Stomach (tissue), 9 donors: ENCODE measurements around the gene EPB41L1. TPM values are rescaled to one million over a fixed set of nuclear protein-coding genes. Genes with fewer than 3 reads are reported as not detected.

Experiments used
- DNase-seq, 2 donors: peaks; one replicate each; pipeline versions ENCODE4 v3.0.0 to v3.0.0-alpha.2; 2013 to 2019
- H3K27ac ChIP-seq, 5 donors: fragments of 200-600 bp in 4 of 5; sonication (generic) in 4 of 5; one replicate each; pipeline ENCODE4 v1.5.1; 2013 to 2019; ENCODE audit warnings: mild to moderate bottlenecking in 1 of 5, moderate library complexity in 1 of 5
- H3K27me3 ChIP-seq, 3 donors: fragments of 200-600 bp; sonication (generic); one replicate each; pipeline ENCODE4 v1.5.1; 2017 to 2019; ENCODE audit warnings: mixed run types in 1 of 3
- H3K36me3 ChIP-seq, 4 donors: fragments of 200-600 bp; sonication (generic); 1 replicate in 3 of 4; 2 replicates in 1 of 4; pipeline ENCODE4 v1.5.1; 2016 to 2019
- H3K4me1 ChIP-seq, 4 donors: fragments of 200-600 bp; sonication (generic); one replicate each; pipeline ENCODE4 v1.5.1; 2016 to 2019
- H3K4me3 ChIP-seq, 4 donors: fragments of 200-600 bp; sonication (generic) in 3 of 4; one replicate each; pipeline ENCODE4 v1.5.1; 2016 to 2019; ENCODE audit warnings: mild to moderate bottlenecking in 1 of 4
- H3K9me3 ChIP-seq, 4 donors: fragments of 200-600 bp; sonication (generic); one replicate each; pipeline ENCODE4 v1.5.1; 2016 to 2019
- EP300 ChIP-seq: sonication (generic); formaldehyde crosslinking; IDR thresholded peaks from one replicate; pipeline ENCODE4 v1.6.1; 2017; ENCODE audit warnings: antibody characterized with exemption
- POLR2A ChIP-seq, 4 donors: fragments of 450-650 bp; IDR thresholded peaks; one replicate each; pipeline ENCODE4 v1.6.1; 2016; ENCODE audit warnings: antibody characterized with exemption in 4 of 4, control low read depth in 2 of 4, mild to moderate bottlenecking in 1 of 4, moderate library complexity in 1 of 4
- POLR2AphosphoS5 ChIP-seq, 3 donors: sonication (generic); formaldehyde crosslinking; IDR thresholded peaks; one replicate each; pipeline ENCODE4 v1.6.1; 2016; ENCODE audit warnings: antibody characterized with exemption in 3 of 3
- WGBS, 5 donors: extraction: QIAGEN DNeasy Blood & Tissue Kit in 3 of 5; methylation state at CpG; one replicate each; pipeline versions ENCODE4 v1.1.5 to v1.1.7; 2013 to 2018; 5-methylcytosine and 5-hydroxymethylcytosine counted together
- intact Hi-C: fragments of 100-400 bp; cut with DNase I; formaldehyde crosslinking; loops from one replicate; pipeline ENCODE4 v1.15.1; 2023; ENCODE audit warnings: low total_unique reads
- polyA plus RNA-seq, 3 donors: library from polyadenylated mRNA; stranded (reverse); fragments of 200-250 nt; gene quantifications; one replicate each; pipeline ENCODE4 v1.2.3, GENCODE V29; 2013
- total RNA-seq, 5 donors: library from RNA; depleted of rRNA; stranded (reverse); fragments of >200 nt; gene quantifications; one replicate each; pipeline versions ENCODE4 v1.1.0 to v1.2.3, GENCODE V29; 2014 to 2016
- TF ChIP-seq, protein P1 (sequence below), 7 experiments: fragments of 450-650 bp in 4 of 7; fragments of 200-600 bp in 3 of 7; sonication (generic) in 3 of 7; IDR thresholded peaks; one replicate each; pipeline ENCODE4 v1.5.1; 2016 to 2019; ENCODE audit warnings: antibody characterized with exemption in 7 of 7, control low read depth in 2 of 7, mild to moderate bottlenecking in 1 of 7
- donor health status: healthy with polysubstance abuse.
- donor health status: Bipolar disorder and iron deficiency.
- donor health status: healthy.

Gene EPB41L1
- total and polyA plus RNA-seq, 8 donors = 25.9 to 271 (median 40.4) TPM

DNA sequence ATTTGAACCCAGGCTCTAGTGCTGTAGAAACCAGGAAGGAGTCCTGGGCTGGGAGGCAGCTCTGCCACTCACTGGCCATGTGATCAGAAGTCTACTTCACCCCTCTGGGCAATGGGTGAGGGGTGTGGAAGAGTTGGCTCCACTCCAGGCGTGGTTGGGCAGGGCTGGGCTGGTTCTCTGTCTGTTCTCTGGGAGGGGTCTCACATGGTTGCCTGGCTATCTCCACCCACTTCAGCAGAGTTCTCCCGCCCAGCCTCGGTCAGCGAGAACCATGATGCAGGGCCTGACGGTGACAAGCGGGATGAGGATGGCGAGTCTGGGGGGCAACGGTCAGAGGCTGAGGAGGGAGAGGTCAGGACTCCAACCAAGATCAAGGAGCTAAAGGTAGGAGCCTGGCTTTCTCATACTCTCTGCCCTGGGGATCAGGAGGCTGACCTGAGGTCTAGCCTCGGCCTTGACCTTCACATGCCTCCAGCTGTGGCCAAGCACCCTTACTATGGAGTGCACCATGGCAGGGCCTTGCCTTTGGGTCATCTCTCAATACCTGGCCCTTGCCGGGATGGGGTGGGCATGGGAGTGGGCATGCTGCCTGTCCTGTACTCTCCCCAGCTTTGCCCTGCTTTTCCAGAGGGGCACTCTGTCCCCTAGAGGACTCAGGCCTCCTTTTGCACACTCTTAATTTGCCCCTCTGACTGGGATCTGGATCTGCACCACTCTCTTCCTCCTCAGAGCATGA lies 39.6 kb downstream of the EPB41L1 start:
- DNase-seq = no peak
- peaks cover 41 to 100% (median 98%) of the 10 kb centered on the region in 4 donors for H3K36me3 ChIP-seq
- H3K27me3 ChIP-seq = no peaks in the 10 kb centered on the region
- TF ChIP-seq POLR2A (IDR thresholded peaks at IDR 0.05) = no peak
- TF ChIP-seq, protein P1, sequence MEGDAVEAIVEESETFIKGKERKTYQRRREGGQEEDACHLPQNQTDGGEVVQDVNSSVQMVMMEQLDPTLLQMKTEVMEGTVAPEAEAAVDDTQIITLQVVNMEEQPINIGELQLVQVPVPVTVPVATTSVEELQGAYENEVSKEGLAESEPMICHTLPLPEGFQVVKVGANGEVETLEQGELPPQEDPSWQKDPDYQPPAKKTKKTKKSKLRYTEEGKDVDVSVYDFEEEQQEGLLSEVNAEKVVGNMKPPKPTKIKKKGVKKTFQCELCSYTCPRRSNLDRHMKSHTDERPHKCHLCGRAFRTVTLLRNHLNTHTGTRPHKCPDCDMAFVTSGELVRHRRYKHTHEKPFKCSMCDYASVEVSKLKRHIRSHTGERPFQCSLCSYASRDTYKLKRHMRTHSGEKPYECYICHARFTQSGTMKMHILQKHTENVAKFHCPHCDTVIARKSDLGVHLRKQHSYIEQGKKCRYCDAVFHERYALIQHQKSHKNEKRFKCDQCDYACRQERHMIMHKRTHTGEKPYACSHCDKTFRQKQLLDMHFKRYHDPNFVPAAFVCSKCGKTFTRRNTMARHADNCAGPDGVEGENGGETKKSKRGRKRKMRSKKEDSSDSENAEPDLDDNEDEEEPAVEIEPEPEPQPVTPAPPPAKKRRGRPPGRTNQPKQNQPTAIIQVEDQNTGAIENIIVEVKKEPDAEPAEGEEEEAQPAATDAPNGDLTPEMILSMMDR (IDR thresholded peaks at IDR 0.05) = no peak
- TF ChIP-seq EP300 = no peak
- no peak for TF ChIP-seq POLR2AphosphoS5 (IDR thresholded peaks at IDR 0.05)
- no peaks in the 10 kb centered on the region for H3K4me1 ChIP-seq
- 83 to 100% (median 91%) methylated on average over 9 to 10 of the region's 10 CpGs for WGBS, 5 donors
- intact Hi-C loops = no loop called here
- no peak overlapping the region for H3K27ac ChIP-seq
- H3K9me3 ChIP-seq = no peaks in the 10 kb centered on the region
- H3K4me3 ChIP-seq = no peak overlapping the region

- no peak for TF ChIP-seq POLR2AphosphoS5 (IDR thresholded peaks at IDR 0.05)
- no peak for TF ChIP-seq EP300
- no peak for TF ChIP-seq POLR2A (IDR thresholded peaks at IDR 0.05)
- TF ChIP-seq, protein P1 (IDR thresholded peaks at IDR 0.05) = no peak
- Histone ChIP-seq H3K27me3 (no peaks in the 10 kb centered on the region), H3K27ac (no peak overlapping the region), H3K4me3 (no peak overlapping the region), H3K9me3 (no peaks in the 10 kb centered on the region), H3K4me1 (peaks cover 0 to 7% (median 0%) of the 10 kb centered on the region in 4 donors), H3K36me3 (peaks cover 24 to 99% (median 95%) of the 10 kb centered on the region in 4 donors)
- 40 to 64% (median 56%) methylated on average over 2 of the region's 2 CpGs for WGBS, 5 donors
- no peak for DNase-seq
- intact Hi-C loops = loop anchor here (5.0 kb wide), 1 partner anchor 204 kb away; no protein-coding TSS in a partner anchor
Measured at GRCh38 chr20:36196676-36197075, 42.1 kb downstream of the EPB41L1 start.

DNA sequence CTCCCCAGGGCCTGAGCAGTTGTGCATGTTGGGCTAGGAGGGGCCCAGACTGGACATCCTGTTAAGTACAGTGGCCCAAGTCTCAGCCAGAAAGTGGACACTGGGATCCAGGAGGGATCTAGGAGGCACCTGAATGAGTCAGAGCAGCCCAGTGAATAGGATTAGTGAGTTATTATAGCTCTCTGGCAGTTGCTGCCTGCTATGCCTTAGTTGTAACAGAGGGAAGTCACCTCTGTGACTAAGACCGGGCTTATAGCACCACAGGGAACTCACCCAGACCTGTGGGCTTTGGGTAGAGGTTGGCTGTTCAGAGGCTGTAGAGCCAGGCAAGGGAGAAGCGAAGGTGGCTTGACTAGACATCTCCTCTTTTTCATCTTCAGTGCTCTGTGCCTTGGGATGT lies 42.7 kb downstream of the EPB41L1 start:
- Histone ChIP-seq H3K9me3 (no peaks in the 10 kb centered on the region), H3K36me3 (peaks cover 19 to 99% (median 95%) of the 10 kb centered on the region in 4 donors), H3K27ac (no peak overlapping the region), H3K4me1 (peaks cover 0 to 7% (median 0%) of the 10 kb centered on the region in 4 donors), H3K4me3 (no peak overlapping the region), H3K27me3 (no peaks in the 10 kb centered on the region)
- intact Hi-C loops = loop anchor here (5.0 kb wide), 1 partner anchor 205 kb away; no protein-coding TSS in a partner anchor
- WGBS, 5 donors = 85 to 100% (median 96%) methylated on average over 1 to 2 of the region's 2 CpGs
- TF ChIP-seq EP300 = no peak
- no peak for DNase-seq

DNA sequence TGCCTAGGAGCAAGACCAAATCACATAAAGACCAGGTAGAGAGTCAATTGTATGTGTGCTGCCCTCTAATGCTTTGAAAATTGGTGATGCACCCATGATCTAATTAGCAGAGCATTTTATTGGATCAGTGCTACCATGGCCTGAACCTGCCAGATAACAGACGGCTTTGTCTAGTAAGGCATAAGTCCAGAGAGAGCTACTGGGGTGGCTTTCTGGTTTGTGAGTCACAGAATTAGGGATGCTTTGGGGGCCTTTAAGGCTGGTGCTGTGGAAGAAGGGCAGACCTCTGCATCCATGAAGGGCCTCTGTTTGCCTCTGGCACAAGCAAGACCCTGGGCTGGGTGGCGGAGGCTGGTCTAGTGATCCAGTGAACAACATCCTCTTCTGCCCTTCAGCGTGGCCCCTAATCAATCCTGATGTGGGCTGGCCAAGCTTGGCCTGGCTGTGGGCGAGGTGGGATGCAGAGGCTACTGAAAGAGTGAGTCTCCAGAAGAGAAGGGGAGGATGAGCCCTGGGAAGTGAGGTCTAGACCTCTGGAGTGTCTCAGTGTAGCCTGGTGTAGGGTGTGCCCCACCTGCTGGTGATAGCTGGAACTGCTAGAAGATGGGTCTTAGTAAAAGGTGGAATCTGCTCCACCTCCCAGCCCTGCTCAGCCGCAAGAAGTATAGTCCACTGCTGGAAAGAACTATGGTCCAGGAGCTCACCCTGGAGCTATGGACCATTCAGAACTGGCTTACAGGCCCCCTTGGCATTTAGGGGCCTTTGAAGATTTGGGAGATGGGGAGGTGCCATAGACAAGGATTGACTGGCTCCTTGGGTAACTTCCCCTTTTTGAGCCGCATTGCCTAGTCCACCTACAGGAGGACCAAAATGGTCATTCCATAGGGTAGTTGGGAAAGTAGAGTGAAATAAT lies 45.1 kb downstream of the EPB41L1 start:
- Histone ChIP-seq H3K27me3 (no peaks in the 10 kb centered on the region), H3K4me3 (no peak overlapping the region), H3K4me1 (peaks cover 0 to 7% (median 0%) of the 10 kb centered on the region in 4 donors), H3K27ac (no peak overlapping the region), H3K36me3 (peaks cover 14 to 89% (median 85%) of the 10 kb centered on the region in 4 donors), H3K9me3 (no peaks in the 10 kb centered on the region)
- intact Hi-C loops = loop anchor here (5.0 to 10.0 kb wide), 2 partner anchors 207 to 245 kb away; no protein-coding TSS in a partner anchor
- DNase-seq = peak; percentile 84 to 91
- TF ChIP-seq POLR2A (IDR thresholded peaks at IDR 0.05) (no peak), POLR2AphosphoS5 (IDR thresholded peaks at IDR 0.05) (peak in 1 of 3 donors; percentile 5)
- TF ChIP-seq, protein P1 (IDR thresholded peaks at IDR 0.05) = peak in 5 of 7 experiments; percentile 70 to 90 (median 88)
- WGBS, 5 donors = 48 to 61% (median 51%) methylated on average over 6 of the region's 6 CpGs
